SKM-1 treated with dmso at 0.1 percent for 144 hours (cell line): ENCODE data around the gene FAM111A.
A peak's percentile ranks its signal among the peaks of the same experiment; 100 is the strongest.

Source experiments
- DNase-seq: peaks from one replicate; lab custom pipeline; 2025; ENCODE audit not compliant: unreplicated experiment; lab: John Stamatoyannopoulos, UW

Gene FAM111A

DNA sequence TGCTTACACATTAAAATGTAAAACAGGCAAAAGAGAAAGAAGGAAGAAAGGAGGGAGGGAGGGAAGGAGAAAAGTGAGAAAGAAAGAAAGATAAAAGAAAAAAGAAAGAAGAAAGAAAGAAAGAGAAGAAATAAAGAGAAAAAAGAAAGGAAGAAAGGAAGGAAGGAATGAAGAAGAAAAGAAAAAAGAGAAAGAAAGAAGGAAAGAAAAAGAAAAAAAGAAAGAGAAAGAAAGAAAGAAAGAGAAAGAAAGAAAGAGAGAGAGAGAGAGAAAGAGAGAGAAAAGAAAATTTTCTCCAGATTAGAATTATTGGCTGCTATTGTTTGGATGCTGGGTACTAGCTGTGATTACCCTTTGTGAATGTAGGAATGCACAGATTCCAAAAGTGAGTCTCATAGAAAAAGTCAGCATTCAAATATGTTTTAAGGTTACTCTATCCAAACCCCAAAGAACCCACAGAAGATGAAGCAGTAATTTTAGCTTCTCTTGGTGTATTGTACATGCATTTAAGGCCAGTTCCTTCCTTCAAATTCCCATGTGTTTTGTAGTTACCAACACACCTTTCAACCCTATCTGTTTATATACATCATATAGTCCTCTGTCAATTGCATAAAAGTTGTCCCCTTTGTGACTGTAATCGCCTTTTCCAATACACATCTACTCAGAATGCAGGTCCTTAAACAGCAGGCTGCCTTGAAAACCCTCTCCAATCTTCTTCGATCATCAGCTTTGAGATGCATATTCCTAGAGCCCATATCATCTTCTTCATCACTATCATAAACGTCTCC, 789 bp upstream of the FAM111A start:
- no peak for DNase-seq

DNA sequence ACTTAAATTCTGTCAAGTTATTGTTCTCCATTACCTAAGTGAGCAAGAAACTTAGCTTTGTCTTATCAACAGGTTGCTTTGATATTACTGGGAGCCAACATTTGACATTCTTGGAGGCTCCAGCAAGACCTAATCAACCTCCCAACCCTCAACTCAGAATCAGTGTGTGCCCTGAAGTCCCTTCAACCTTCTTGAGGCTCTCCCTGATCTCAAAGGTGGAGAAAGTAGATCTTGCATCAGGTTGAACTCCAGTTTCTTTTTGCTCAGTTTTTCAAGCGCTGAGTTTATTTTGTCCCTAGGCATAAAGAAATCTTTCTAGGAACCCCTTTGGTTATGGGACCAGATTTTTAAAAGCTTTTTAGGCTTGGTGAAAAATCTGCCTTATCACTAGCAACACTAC, 1.4 kb downstream of the FAM111A start:
- no peak for DNase-seq

DNA sequence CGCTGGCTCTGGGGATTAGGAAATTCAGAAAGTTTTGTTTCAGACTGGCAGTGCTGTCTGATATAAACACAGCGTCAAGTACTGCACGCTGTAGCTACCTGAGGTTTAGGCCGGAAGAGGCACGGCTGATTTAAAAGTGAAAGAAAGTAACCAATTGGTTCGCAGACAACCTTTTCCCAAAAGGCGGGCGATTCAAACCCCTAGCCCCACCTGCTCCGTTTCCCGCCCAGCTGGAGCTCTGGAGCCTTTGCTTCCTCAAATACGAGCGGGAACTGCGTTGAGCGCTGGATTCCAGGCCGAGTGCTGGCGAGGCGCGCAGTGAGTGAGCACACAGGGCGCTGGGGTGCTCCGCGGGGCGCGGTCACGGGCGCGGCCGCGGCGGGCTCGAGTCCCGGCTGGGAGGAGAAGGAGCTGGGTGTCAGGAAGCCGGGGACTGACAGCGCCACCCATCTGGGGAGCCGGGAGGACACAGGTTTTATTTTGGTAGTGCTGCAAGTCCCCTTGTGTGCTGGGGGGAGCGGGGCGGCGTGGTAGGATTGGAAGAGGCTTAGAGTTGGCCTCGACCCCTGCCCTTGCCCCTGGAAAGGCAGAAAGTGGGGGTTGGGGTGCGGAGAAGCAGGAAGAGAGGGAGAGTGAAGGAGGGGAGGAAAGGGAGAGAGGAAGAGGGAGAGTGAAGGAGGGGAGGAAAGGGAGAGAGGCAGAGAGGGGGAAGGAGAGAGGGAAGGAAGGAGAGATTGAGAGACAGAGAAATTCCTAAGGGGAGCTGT, 2.1 kb downstream of the FAM111A start:
- DNase-seq, result peak; percentile 85

DNA sequence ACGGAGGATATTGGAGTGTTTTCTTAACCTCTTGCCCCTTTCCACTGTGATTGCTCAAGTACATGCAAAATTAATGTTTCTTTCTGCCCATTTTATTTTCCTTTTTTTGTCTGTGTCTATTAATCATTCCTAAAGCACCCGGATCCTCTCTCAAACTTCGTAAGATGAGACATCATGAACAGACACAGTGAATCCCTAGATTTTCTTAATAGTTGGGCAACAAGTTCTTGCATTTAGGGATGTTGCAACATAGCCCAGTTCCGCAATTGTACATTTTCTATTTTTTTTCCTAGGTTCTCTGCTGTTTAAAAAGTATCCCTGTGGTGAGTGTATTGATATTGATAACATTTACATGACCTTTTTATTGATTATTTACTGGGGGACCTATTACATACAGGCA, 2.9 kb downstream of the FAM111A start:
- DNase-seq, result peak; percentile 68

DNA sequence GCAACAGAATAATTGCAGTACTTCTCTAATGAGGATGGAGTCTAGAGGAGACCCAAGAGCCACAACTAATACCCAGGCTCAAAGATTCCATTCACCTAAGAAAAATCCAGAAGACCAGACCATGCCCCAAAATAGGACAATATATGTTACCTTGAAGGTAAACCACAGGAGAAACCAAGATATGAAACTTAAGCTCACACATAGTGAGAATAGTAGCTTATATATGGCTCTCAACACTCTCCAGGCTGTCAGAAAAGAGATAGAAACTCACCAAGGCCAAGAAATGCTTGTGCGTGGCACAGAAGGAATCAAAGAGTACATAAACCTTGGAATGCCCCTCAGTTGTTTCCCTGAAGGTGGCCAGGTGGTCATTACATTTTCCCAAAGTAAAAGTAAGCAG, 9.1 kb downstream of the FAM111A start:
- DNase-seq, result no peak

DNA sequence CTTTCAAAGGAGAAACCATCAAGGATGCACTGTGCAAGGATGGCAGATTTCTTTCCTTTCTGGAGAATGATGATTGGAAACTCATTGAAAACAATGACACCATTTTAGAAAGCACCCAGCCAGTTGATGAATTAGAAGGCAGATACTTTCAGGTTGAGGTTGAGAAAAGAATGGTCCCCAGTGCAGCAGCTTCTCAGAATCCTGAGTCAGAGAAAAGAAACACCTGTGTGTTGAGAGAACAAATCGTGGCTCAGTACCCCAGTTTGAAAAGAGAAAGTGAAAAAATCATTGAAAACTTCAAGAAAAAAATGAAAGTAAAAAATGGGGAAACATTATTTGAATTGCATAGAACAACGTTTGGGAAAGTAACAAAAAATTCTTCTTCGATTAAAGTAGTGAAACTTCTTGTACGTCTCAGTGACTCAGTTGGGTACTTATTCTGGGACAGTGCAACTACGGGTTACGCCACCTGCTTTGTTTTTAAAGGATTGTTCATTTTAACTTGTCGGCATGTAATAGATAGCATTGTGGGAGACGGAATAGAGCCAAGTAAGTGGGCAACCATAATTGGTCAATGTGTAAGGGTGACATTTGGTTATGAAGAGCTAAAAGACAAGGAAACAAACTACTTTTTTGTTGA, 9.8 kb downstream of the FAM111A start:
- DNase-seq, result no peak

DNA sequence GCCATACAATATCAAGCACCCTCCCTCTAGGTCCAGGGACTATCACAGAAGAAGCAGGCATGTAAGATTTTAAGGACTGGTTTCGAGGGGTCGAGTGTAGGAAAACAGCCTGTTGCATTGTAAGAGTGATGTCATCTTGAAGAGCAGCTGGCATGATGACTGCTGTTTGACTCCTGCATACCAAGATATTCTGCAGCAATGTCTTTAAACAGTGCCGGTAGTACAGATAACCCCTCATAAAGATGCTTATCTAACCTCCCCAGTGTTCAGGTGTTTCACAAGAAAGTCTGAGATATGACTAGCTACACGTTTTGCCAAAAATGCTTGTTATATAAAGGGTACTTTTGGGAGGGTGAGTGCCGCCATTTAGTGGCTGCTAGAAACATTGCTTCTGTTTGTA, 12.0 kb downstream of the FAM111A start:
- DNase-seq, result no peak

DNA sequence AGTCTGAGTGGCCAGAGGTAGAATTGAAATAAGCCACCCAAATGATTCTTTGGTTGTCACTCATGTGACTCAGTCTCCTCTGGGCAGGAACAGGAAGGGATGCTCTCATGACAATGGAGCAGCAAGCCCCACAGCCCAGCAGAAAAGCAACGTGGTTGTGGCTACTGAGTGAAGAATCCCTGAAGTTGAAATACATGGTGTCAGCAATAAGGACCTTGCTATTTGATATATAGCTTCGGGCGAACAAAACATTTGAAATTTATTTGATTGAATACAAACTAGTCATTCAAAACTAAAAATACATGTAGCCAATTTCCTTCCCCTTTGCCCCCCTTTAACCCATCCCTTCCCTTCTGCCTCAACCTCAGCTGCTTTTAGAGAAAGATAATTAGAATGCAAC, 14.8 kb downstream of the FAM111A start:
- DNase-seq, result no peak

DNA sequence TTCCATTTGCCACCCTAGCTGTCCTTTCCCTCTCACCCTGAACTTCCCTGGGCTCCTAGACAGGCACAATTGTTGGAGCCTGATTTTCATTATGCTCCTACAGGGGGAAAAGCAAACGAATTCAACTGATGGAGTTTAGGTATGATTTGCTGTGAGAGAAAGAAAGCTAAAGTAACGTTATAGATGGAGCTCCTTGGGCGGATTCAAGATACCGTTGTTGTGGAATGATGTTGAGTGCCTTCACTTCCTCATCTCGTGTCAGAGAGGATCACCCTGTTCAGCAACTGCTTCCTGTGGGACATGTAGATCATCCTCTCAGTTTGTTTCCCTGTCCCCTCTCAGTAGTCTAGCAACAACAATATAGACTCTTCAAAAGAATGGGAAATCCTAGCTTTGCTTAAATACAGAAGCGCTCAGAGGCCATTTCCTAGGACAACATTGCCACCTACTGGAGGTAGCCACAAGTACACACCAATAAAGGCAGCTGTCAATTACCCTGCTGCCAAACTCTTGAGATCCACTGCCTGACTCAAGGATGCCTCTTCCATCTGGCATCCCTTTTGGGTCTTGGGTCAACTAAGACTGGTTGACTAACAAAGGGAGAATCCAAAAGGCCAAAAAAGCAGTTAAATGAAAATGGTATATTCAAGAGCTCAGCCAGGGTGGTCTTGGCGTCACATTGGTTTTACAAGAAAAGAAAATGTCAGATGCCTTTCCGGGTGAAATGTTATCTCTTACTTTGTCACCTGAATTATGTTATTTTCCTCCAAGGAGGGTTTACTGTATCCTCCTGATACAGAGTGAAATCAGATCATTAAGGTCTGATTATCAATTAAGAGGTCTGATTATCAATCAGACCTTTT, 15.8 kb downstream of the FAM111A start:
- DNase-seq, result peak; percentile 70

DNA sequence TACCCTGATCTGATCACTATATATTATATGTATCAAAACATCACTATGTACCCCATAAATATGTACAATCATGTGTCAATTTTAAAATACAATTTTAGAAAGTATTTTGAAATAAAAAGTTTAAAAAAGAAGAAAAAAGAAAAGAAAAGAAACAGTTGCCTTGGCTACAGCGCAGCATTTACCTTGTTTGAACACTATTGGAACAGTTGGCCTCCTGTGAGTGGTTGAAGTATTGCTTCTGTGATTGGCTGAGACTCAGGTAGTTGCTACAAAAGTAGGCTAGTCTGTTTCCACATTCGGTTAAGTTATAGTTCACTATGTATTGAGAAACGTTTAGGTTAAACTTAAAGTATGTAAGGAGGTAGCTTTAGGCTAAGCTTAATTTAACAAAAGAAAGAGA, 21.4 kb downstream of the FAM111A start:
- no peak for DNase-seq

DNA sequence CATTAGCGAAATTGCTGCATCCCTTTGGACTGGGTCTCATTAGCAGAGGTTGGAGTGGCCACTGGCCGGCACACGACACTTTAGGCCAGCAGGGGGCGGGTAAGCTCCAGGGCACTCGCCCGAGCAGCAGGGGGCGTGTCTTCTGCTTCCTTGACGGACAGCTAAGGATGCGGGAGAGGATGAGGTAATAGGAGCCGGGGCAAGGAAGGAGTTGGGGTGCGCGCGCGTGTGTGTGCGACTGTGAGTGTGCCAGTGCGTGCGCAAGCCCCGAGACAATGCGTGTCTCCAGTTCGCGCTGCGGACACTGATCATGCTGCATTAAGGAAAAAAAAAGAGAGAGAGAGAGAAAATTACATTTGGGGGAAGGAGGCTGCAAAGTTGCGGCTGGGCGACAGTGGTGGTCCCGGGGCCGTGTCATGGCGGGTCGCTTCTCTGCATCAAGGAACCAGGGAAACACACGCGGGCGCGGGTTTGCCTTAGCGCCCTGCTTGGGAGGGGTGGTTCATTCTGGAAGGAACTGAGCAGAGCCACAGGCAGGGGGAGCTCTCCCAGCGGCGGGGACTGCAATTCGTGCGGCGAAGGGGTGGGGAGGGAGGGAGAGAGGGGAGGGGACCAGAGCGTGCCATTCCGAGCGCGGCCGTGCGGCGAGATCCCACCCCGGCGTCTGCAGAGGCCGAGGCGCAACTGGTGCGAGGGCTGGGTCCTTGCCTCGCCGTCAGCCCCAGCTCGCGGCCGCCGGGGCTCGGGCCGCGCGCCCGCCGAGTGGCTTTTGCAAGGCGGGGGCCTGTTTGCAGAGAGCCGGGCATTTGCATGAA, 29.1 kb downstream of the FAM111A start, which contains the start of gene DTX4:
DTX4 (plus strand) TSS at position 625 of the 815 bp plus-strand sequence. CDS start 464 bp downstream, outside the sequence.
- DNase-seq, result peak; percentile 94

DNA sequence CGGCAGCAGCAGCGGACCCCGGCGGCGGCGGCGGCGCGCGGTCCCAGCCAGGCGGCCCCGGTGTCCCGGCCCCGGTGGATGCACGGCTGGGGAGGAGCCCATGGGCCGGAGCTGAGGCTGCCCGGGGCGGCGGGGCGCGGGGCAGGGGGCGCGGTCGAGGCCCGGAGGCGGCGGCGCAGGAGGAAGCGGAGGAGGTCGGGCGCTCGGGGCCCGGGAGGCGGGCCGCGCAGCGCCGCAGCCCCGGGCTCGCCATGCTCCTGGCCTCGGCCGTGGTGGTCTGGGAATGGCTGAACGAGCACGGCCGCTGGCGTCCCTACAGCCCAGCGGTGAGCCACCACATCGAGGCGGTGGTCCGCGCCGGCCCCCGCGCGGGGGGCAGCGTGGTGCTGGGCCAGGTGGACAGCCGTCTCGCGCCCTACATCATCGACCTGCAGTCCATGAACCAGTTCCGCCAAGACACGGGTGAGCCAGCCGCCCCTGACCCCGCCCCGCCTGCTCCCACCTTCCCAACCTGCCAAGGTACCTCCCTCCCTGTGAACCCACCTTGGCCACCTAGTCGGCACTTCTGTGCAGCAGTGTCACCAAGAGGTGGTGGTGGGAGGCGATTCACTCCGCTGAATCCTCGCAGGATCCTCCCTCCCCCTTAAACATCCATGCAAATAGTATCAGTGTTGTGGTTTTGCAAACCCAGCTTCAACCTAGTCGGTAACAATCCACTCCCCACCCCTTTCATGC, 29.9 kb downstream of the FAM111A start:
- no peak for DNase-seq

DNA sequence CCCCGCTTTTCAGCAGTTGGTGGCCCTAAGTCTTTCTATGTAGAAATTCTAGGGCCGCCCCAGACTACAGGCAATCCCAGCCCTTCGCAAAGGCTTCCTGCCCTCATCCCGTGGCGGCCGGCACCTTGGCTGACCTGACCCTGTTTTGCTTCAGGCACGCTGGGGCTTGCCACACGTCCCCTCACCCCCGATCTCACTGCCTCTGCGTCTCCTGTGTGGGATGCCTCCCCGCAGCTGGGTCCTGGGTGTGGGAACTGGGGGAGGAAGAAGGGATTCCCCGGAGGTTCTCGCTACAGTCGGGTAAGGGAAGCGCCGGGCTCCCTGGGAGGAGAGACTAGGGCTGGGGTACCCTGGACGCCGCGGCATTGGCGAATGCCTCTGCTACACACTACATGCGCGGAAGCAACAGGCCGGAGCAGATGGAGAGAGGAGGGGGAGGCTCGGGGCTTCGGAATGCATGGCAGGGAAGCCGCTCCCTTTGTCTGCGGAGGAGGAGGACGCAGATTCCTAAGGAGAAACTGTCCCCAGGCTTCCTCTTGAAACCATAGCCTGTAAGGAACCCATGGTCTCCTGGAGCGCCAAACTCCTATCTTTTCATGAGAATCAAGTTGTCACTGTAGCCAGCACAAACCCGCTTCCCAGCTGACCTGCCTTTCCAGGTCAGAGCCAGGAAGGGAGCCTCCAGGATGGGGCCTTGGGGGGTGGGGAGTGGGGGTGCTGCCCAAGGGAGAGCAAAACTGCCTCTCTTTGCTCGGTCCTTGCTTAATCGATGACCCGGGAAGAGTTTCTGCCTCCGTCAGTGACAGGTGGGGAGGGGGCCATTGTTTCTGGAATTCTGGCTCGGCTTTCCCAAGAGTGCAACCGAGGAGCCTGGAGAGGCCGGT, 30.7 kb downstream of the FAM111A start:
- no peak for DNase-seq

DNA sequence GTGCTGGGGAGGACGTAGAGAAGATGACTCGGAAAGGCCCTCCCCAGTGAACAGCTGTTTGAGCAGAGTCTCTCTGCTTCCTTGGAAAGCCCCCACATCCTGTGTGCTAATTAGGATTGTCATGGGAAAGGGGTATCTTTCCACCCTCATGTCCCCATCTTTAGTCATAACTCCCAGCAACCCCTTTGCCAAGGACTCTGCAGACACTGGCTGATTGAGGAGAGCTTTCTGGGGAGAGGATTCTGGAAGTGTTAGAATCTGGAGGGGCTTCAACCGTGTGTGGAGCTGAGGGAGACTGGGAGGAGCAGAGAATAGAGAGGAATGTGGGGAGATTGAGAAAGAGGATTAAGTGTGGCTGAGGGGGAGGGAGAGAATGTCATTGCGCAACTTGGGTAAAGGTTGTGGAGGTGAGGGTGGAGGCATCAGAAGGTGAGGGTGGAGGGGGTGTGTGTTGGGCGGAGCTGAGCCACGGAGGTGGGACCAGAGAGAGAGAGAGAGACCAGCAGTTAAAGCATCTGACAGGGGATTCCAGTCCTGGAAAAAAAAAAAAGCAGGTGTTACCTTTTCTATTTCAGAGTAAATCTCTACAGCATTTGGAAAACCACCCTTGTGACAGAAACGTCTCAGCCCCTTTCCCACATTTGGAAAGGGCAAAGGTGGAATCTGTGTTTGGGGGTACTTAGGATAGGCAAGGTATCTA, 31.5 kb downstream of the FAM111A start:
- DNase-seq, result no peak

DNA sequence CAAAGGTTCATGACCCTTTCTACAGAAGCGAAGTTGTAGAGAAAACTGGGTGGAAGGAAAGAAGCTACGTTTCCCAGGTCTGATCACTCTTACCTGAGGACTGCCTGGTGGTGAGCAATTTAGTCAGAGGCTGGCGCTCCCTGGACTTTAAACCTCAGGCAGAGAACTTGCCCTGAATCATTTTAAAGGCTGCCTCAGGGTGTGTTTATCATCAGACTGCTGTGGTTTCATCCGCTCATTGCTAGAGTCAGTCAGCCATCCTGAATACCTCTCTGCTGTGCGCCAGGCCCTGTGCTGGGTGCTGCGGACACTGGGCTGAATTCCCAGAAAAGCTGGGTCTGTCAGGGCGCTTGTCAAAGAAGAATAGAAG, 32.0 kb downstream of the FAM111A start:
- DNase-seq, result no peak

DNA sequence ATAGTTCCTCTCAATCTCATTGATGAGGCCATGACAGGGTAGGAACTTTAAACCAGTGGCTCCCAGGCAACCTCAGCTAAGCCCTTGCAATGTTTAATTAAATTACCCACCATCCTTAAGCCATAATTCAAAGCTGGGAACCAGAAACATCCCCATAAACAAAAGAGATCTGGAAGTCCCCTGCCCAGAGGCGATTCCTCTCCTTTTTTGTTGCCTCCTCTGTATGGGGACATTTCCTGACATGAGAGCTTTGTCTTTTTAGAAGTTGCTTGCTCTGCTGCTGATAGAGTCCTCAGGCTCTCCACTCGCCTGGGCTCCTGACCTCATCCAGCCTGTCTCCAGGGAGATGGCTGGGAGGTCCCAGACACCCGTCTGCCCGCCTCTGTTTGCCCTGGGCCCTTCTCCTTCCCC, 32.4 kb downstream of the FAM111A start:
- DNase-seq, result no peak

DNA sequence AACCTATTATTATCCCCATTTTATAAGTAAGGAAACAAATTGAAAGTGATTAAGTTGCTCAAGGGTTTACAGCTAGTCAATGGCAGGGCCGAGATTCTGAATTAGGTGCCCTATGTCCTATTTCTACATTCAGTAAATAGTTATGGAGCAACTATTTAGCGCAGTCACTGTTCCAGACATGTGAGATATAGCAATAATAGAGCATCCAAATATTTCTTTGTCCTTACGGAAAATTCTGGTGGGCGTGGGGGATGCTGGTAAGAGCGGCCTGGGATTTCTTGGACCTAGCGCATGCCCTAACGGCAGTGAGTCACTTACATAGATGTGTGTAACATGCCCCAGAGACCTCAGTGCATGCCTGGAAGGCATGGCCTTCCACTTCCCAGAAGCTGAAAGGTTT, 33.7 kb downstream of the FAM111A start:
- no peak for DNase-seq

DNA sequence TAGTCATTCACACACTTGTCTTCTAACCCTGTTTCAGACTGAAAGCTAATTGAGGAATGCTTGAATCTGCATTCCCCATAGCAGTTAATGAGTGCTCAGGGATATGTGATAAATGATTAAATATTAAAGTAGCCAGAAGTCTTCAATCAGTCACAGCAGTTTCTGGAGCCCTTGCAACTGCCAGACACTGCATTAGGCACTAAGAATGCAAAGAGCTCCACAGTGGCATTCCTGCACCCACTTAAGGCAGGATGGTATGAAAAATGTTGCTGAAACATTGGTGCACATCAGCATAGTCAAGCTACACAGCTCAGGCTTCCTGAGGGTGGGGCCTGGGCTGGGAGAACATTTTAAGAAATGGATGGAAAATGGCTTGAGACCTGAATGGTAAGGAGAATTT, 35.7 kb downstream of the FAM111A start:
- DNase-seq, result no peak
